ENCODE results near the gene SGSM2.

SGSM2 gene

GRCh38 chr17:2427215-2427614 lies 89.9 kb downstream of the SGSM2 start:
- DNase-seq: no peak

- DNase-seq: no peak
These were observed 90.6 kb downstream of the SGSM2 start for GRCh38 chr17:2427910-2428309.
